ENCODE measurements around the gene ABCC1. TPM values are rescaled to one million over a fixed set of nuclear protein-coding genes. Genes with fewer than 3 reads are reported as not detected.

The ABCC1 gene
- polyA plus RNA-seq, 3 donors: 1.4 to 23.6 (median 3.0) TPM

DNA sequence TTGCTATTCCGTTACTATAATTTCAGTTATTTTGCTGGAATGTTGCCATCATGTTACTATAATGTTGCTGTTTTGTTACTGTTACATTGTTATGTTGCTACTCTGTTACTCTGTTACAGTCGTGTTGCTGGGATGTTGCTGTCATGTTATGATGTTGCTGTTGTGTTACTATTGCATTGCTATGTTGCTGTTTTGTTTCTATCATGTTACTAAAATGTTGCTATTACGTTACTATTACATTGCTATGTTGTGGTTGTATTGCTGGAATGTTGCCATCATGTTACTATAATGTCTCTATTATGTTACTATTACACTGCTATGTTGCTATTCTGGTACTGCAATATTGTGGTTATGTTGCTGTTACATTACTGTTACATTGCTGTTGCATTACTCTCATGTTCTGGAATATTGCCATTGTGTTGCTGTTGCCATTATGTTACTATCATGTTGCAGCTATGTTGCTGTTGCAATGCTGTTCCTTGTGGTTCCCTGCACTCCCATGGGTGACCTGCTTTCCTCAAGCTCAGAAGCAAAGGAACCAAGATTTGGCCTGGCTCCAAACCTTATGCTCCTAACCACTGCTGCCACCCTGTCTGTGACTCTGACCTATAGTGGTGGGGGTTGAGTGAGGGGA lies 209.4 kb downstream of the ABCC1 start:
- H3K4me1 ChIP-seq (ENCODE audit: control insufficient read depth in 1 of 2, insufficient read depth in 2 of 2, low read length in 2 of 2): no peaks in the 10 kb centered on the region
- peaks cover 21 to 41% (median 32%) of the 10 kb centered on the region in 7 donors for H3K9me3 Mint-ChIP-seq
- DNase-seq: no peak
- peaks cover 12 to 64% of the 10 kb centered on the region in 2 donors for H3K36me3 ChIP-seq (replicated peaks in 1 of 2; ENCODE audit: control insufficient read depth in 1 of 2, insufficient read depth in 2 of 2, low read length in 2 of 2)
- H3K27me3 Mint-ChIP-seq (ENCODE audit: low read depth in 3 of 3): peaks cover 0 to 2% (median 0%) of the 10 kb centered on the region in 3 donors
- intact Hi-C loops (cut with micrococcal nuclease): no loop called here
- H3K9ac ChIP-seq (ENCODE audit: insufficient read depth, low read length, poor library complexity, severe bottlenecking): no peak overlapping the region
- H3K79me2 ChIP-seq (ENCODE audit: insufficient read depth, low read length): no peaks in the 10 kb centered on the region
- TF ChIP-seq, protein P1, sequence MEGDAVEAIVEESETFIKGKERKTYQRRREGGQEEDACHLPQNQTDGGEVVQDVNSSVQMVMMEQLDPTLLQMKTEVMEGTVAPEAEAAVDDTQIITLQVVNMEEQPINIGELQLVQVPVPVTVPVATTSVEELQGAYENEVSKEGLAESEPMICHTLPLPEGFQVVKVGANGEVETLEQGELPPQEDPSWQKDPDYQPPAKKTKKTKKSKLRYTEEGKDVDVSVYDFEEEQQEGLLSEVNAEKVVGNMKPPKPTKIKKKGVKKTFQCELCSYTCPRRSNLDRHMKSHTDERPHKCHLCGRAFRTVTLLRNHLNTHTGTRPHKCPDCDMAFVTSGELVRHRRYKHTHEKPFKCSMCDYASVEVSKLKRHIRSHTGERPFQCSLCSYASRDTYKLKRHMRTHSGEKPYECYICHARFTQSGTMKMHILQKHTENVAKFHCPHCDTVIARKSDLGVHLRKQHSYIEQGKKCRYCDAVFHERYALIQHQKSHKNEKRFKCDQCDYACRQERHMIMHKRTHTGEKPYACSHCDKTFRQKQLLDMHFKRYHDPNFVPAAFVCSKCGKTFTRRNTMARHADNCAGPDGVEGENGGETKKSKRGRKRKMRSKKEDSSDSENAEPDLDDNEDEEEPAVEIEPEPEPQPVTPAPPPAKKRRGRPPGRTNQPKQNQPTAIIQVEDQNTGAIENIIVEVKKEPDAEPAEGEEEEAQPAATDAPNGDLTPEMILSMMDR (IDR thresholded peaks at IDR 0.05): no peak
- peaks cover 22 to 24% of the 10 kb centered on the region in 2 donors for H3K9me3 ChIP-seq (replicated peaks in 1 of 2; ENCODE audit: control insufficient read depth in 1 of 2, insufficient read depth in 1 of 2, low read length in 2 of 2)
- H3K4me3 Mint-ChIP-seq: no peak overlapping the region
- WGBS (ENCODE audit: insufficient coverage): 80% methylated on average over 2 of the region's 3 CpGs
- no peaks in the 10 kb centered on the region for H3K27me3 ChIP-seq (ENCODE audit: control insufficient read depth in 2 of 2, insufficient read depth in 2 of 2, low read length in 2 of 2)
- no peak overlapping the region for H3K4me2 ChIP-seq (replicated peaks; ENCODE audit: extremely low read depth, low read length, poor library complexity, severe bottlenecking)
- H3K27ac Mint-ChIP-seq: no peak overlapping the region
- H3K4me1 Mint-ChIP-seq: no peaks in the 10 kb centered on the region
- H4K20me1 ChIP-seq (ENCODE audit: insufficient read depth, low read length): no peaks in the 10 kb centered on the region
- H3K27ac ChIP-seq (ENCODE audit: low read depth in 1 of 2, low read length in 2 of 2): no peak overlapping the region
- no peak overlapping the region for H2AFZ ChIP-seq (ENCODE audit: insufficient read depth, low read depth, low read length, poor library complexity, severe bottlenecking)
- H3K36me3 Mint-ChIP-seq: peaks cover 57 to 61% of the 10 kb centered on the region in 2 donors
- no peak overlapping the region for H3K4me3 ChIP-seq (replicated peaks in 1 of 3; ENCODE audit: low read depth in 2 of 3, low read length in 3 of 3)

DNA sequence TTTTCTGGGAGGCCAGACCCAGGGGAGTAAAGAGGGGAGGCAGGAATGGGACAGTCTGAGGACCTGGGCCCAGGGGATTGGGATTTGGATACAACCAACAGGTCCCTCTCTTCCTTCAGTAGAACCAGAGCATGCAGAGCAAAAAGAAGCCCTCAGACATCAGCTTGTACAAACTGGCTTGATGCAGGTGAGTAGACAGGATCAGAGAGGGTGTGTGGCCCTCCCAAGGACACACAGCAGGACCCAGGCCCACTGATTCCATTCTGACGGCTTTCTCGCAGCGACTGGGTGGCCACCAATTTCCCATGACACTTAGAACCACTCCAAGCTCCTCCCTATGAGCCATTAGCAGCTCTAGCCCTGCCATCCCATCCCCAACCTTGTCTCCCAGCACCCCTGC lies 210.2 kb downstream of the ABCC1 start:
- intact Hi-C loops (cut with micrococcal nuclease): no loop called here
- peaks cover 64 to 69% of the 10 kb centered on the region in 2 donors for H3K36me3 Mint-ChIP-seq

More for the DNA sequence above, 210.2 kb downstream of the ABCC1 start:
- WGBS (ENCODE audit: insufficient coverage): 97% methylated on average over 3 of the region's 3 CpGs
- no peak overlapping the region for H3K4me3 Mint-ChIP-seq
- DNase-seq: no peak
- Histone ChIP-seq H3K4me1 (ENCODE audit: control insufficient read depth in 1 of 2, insufficient read depth in 2 of 2, low read length in 2 of 2) (no peaks in the 10 kb centered on the region), H3K9ac (ENCODE audit: insufficient read depth, low read length, poor library complexity, severe bottlenecking) (no peak overlapping the region), H2AFZ (ENCODE audit: insufficient read depth, low read depth, low read length, poor library complexity, severe bottlenecking) (no peak overlapping the region), H3K27me3 (ENCODE audit: control insufficient read depth in 2 of 2, insufficient read depth in 2 of 2, low read length in 2 of 2) (no peaks in the 10 kb centered on the region), H3K4me2 (replicated peaks; ENCODE audit: extremely low read depth, low read length, poor library complexity, severe bottlenecking) (no peak overlapping the region), H3K4me3 (replicated peaks in 1 of 3; ENCODE audit: low read depth in 2 of 3, low read length in 3 of 3) (no peak overlapping the region), H4K20me1 (ENCODE audit: insufficient read depth, low read length) (no peaks in the 10 kb centered on the region), H3K79me2 (ENCODE audit: insufficient read depth, low read length) (no peaks in the 10 kb centered on the region), H3K9me3 (replicated peaks in 1 of 2; ENCODE audit: control insufficient read depth in 1 of 2, insufficient read depth in 1 of 2, low read length in 2 of 2) (peaks cover 22 to 24% of the 10 kb centered on the region in 2 donors), H3K27ac (ENCODE audit: low read depth in 1 of 2, low read length in 2 of 2) (no peak overlapping the region), H3K36me3 (replicated peaks in 1 of 2; ENCODE audit: control insufficient read depth in 1 of 2, insufficient read depth in 2 of 2, low read length in 2 of 2) (peaks cover 15 to 72% of the 10 kb centered on the region in 2 donors)
- TF ChIP-seq, protein P1 (IDR thresholded peaks at IDR 0.05): no peak
- H3K27me3 Mint-ChIP-seq (ENCODE audit: low read depth in 3 of 3): peaks cover 0 to 2% (median 0%) of the 10 kb centered on the region in 3 donors
- H3K27ac Mint-ChIP-seq: no peak overlapping the region
- H3K9me3 Mint-ChIP-seq: peaks cover 21 to 43% (median 32%) of the 10 kb centered on the region in 7 donors
- H3K4me1 Mint-ChIP-seq: no peaks in the 10 kb centered on the region
